HUES6 (cell line): Measurements from ENCODE around the gene TXLNB.
"Not testable (repeated sequence)": the region's sequence is repeated elsewhere in the genome, so short reads cannot be mapped to it uniquely, and the experiment has no call there.

Experiments used
- H3K27ac ChIP-seq: 2 replicates; pipeline ENCODE4 v1.7.0; 2013; ENCODE audit warnings: low read depth, mild to moderate bottlenecking, low read length, inconsistent platforms
- H3K27me3 ChIP-seq: 2 replicates; pipeline ENCODE4 v1.6.1; 2013; ENCODE audit warnings: low read length; ENCODE audit not compliant: control insufficient read depth, insufficient read depth
- H3K36me3 ChIP-seq: 2 replicates; pipeline ENCODE4 v1.6.1; 2013; ENCODE audit warnings: low read length; ENCODE audit not compliant: control insufficient read depth, insufficient read depth
- H3K4me1 ChIP-seq: 2 replicates; pipeline ENCODE4 v1.6.1; 2013; ENCODE audit warnings: low read length; ENCODE audit not compliant: control insufficient read depth, insufficient read depth
- H3K4me3 ChIP-seq: 2 replicates; pipeline ENCODE4 v1.5.1; 2013; ENCODE audit warnings: low read depth, low read length
- H3K9ac ChIP-seq: one replicate; pipeline ENCODE4 v1.6.1; 2013; ENCODE audit warnings: mild to moderate bottlenecking, low read length
- H3K9me3 ChIP-seq: 2 replicates; pipeline ENCODE4 v1.6.1; 2013; ENCODE audit warnings: low read depth, low read length; ENCODE audit not compliant: control insufficient read depth, insufficient read depth

Gene TXLNB

GRCh38 chr6:139311831-139312230, 20.0 kb upstream of the TXLNB start:
- H3K4me1 ChIP-seq = peaks cover 41% of the 10 kb centered on the region
- no peaks in the 10 kb centered on the region for H3K36me3 ChIP-seq
- H3K9ac ChIP-seq = no peak overlapping the region
- no peak overlapping the region for H3K27ac ChIP-seq
- no peak overlapping the region for H3K4me3 ChIP-seq
- H3K27me3 ChIP-seq = no peaks in the 10 kb centered on the region
- no peaks in the 10 kb centered on the region; the same call in 1 of the 2 replicates for H3K9me3 ChIP-seq

- Histone ChIP-seq H3K27me3 (no peaks in the 10 kb centered on the region), H3K9ac (no peak overlapping the region), H3K9me3 (no peaks in the 10 kb centered on the region), H3K27ac (no peak overlapping the region), H3K36me3 (no peaks in the 10 kb centered on the region), H3K4me1 (peaks cover 27% of the 10 kb centered on the region), H3K4me3 (no peak overlapping the region)
These were observed 17.3 kb upstream of the TXLNB start for GRCh38 chr6:139308936-139309603.

GRCh38 chr6:139308286-139308916, 16.6 kb upstream of the TXLNB start:
- Histone ChIP-seq H3K4me1 (peaks cover 22% of the 10 kb centered on the region), H3K4me3 (no peak overlapping the region), H3K36me3 (no peaks in the 10 kb centered on the region), H3K9ac (no peak overlapping the region), H3K27ac (no peak overlapping the region), H3K27me3 (no peaks in the 10 kb centered on the region), H3K9me3 (no peaks in the 10 kb centered on the region)

DNA sequence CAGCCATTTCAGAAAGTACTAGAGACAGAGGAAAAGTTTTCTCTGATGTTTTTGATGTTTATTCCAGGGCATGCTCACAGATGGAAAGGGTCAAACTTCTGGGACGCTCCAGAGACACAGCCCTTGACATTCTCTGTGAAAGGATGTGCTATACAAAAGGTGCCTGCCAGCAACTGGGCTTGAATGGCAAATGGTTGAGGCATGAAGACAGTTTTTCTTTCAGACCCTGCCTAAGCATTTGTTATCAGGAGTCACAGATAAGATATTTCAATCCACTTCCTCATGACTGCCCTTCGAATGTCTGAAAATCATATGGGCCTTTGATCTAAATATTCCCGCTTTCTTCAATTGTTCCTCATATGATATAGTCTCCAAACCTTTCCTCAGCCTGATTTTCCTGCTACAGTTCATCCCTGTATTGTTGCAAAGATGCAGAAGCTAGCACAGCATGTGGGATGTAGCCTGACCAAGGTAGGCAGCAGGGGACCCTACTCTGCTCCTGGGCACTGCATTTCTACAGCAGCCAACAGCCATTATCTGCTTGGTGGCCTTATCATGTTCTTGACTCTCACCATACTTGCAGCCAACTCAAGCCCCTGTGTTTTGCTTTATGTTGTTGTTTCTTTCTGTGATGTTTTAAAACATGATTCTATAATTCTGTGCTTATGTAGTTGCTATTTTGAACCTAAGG, 14.6 kb upstream of the TXLNB start:
- Histone ChIP-seq H3K27ac (no peak overlapping the region), H3K4me1 (peaks cover 5% of the 10 kb centered on the region; the same call in 1 of the 2 replicates), H3K9ac (no peak overlapping the region), H3K9me3 (no peaks in the 10 kb centered on the region), H3K4me3 (no peak overlapping the region), H3K36me3 (no peaks in the 10 kb centered on the region), H3K27me3 (no peaks in the 10 kb centered on the region)

GRCh38 chr6:139303185-139303584, 11.4 kb upstream of the TXLNB start:
- H3K4me3 ChIP-seq = no peak overlapping the region
- H3K9me3 ChIP-seq = no peaks in the 10 kb centered on the region
- no peaks in the 10 kb centered on the region for H3K27me3 ChIP-seq
- no peak overlapping the region for H3K27ac ChIP-seq
- H3K9ac ChIP-seq = no peak overlapping the region
- H3K36me3 ChIP-seq = no peaks in the 10 kb centered on the region
- H3K4me1 ChIP-seq = no peaks in the 10 kb centered on the region

DNA sequence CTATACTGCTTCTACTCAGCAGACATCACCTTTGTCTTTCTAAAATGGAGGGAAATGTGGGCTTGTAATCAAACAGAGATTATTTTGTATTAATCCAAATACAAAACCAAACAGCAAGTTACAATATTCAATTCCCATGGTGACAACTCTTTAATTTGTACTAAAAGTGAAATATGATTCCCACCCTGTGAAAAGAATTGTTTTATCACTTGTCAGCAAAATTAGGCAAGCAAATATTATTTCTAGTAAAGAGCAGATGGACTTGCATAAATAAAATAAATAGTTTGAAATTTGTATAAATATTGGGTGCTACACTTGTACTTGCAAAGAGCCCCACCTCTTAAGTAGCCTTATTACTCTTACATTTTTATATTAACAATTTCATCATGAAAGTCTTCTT, 6.1 kb upstream of the TXLNB start:
- H3K4me1 ChIP-seq = no peaks in the 10 kb centered on the region
- no peak overlapping the region for H3K4me3 ChIP-seq
- no peaks in the 10 kb centered on the region for H3K9me3 ChIP-seq
- no peak overlapping the region for H3K27ac ChIP-seq
- H3K27me3 ChIP-seq = no peaks in the 10 kb centered on the region
- no peaks in the 10 kb centered on the region for H3K36me3 ChIP-seq
- no peak overlapping the region for H3K9ac ChIP-seq

DNA sequence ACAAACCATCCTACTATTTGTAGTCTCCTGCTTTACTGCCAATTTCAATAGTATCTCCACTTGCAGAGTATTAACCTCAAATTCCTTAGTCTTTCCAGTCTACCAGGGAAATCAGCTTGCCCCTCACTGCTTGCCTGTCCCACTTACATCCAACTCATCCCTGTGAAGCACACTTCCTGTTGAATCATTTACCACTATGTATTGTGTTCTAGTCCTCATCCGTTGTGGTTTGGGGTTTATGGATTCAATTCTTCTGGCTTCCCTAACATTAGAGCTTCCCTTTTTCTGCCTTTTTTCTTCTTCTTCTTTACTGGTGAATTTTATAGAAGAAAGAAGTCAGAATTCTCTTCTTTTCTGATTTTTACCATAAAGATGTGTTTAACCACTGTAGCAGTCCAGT, 5.1 kb upstream of the TXLNB start:
- Histone ChIP-seq H3K27me3 (no peaks in the 10 kb centered on the region), H3K4me3 (no peak overlapping the region), H3K4me1 (peaks cover 4% of the 10 kb centered on the region), H3K36me3 (no peaks in the 10 kb centered on the region), H3K27ac (no peak overlapping the region), H3K9ac (no peak overlapping the region), H3K9me3 (no peaks in the 10 kb centered on the region)

DNA sequence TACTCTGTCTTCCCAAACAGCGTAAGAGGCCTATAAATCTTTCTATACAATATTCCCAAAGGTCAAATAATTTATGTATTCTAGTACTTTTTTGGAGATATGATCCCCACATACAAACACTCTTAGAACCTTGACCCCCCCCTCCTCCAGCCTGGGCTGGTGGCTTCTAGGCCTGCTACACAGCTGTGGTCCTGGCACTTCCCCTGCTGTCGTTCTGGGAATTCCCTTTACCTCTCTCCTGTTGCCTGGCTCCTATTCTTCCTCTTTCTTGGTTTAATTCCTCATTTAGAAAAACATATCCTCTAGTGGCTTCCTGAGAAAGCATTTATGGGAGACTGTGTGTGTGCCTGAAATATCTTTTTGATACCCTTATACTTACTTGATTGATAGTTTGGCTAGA, 4.1 kb upstream of the TXLNB start:
- no peak overlapping the region for H3K9ac ChIP-seq
- no peak overlapping the region for H3K4me3 ChIP-seq
- H3K9me3 ChIP-seq = no peaks in the 10 kb centered on the region
- H3K36me3 ChIP-seq = no peaks in the 10 kb centered on the region
- no peaks in the 10 kb centered on the region for H3K27me3 ChIP-seq
- no peak overlapping the region for H3K27ac ChIP-seq
- peaks cover 7% of the 10 kb centered on the region for H3K4me1 ChIP-seq

DNA sequence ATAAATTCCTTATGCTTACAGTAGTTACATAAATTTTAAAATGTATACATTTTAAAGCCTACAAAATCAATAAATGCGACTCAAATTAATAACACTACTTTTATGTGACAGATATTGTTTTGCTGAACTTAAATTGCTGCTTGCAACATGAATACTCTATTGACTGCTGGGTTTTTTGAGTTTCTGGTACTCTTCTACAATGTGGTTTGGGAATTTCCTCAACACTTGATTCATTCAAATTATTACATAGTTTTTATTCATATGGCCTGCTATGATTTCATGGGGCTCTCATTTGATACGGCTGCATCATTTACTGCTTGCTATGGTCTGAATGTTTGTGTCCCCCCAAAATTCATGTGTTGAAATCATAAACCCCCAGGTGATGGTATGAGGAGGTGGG, 2.3 kb upstream of the TXLNB start:
- Histone ChIP-seq H3K9ac (no peak overlapping the region), H3K27me3 (no peaks in the 10 kb centered on the region), H3K4me3 (no peak overlapping the region), H3K4me1 (peaks cover 7% of the 10 kb centered on the region), H3K27ac (no peak overlapping the region), H3K9me3 (no peaks in the 10 kb centered on the region), H3K36me3 (no peaks in the 10 kb centered on the region)

- H3K27me3 ChIP-seq, H3K36me3 ChIP-seq, H3K9me3 ChIP-seq, H3K4me3 ChIP-seq, H3K9ac ChIP-seq, H3K27ac ChIP-seq, H3K4me1 ChIP-seq: not testable (repeated sequence)
These were observed 1.4 kb upstream of the TXLNB start for GRCh38 chr6:139293230-139293629.

GRCh38 chr6:139290787-139291311, 949 bp downstream of the TXLNB start:
- Histone ChIP-seq H3K27ac (no peak overlapping the region), H3K36me3 (no peaks in the 10 kb centered on the region), H3K4me3 (no peak overlapping the region), H3K9me3 (peaks cover 3% of the 10 kb centered on the region; the same call in 1 of the 2 replicates), H3K9ac (no peak overlapping the region), H3K27me3 (no peaks in the 10 kb centered on the region), H3K4me1 (peaks cover 7% of the 10 kb centered on the region)
